ENCODE measurements around the gene PTPRN2. TPM values are rescaled to one million over a fixed set of nuclear protein-coding genes. Genes with fewer than 3 reads are reported as not detected.

The PTPRN2 gene
- total and polyA plus RNA-seq, 4 experiments from 2014 or later = 1.7 to 2.6 (median 1.9) TPM

DNA sequence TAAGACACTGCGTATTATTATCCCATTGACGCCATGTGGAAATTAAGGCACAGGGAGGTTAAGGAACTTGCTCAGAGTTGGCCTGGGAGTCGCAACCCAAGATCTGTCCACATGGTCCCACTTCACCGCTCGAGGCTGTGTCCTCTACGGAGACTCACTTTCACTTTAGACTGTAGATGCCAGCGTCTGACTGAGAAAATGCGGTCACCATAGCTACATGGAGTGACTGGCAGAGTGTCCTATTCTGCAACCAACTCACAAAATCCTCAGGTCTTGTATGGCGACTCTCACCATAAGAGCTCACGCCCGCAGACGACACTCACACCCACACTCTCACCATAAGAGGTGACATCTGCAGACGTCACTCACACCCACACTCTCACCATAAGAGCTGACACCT lies 257.9 kb downstream of the PTPRN2 start:
- no peaks in the 10 kb centered on the region for H3K36me3 ChIP-seq (ENCODE audit: insufficient read depth, low read length)
- H3K36me3 Mint-ChIP-seq = no peaks in the 10 kb centered on the region
- no peak for DNase-seq
- H3K9me3 Mint-ChIP-seq = peaks cover 7 to 14% (median 10%) of the 10 kb centered on the region in 8 donors
- H3K27me3 Mint-ChIP-seq = no peaks in the 10 kb centered on the region
- ChIA-PET CTCF (ENCODE audit: partially characterized antibody) (no interaction called here), POLR2A (ENCODE audit: partially characterized antibody) (no interaction called here)
- no peak overlapping the region for H3K27ac ChIP-seq (ENCODE audit: low read depth, low read length)
- H3K27ac Mint-ChIP-seq = no peak overlapping the region
- H3K9me3 ChIP-seq (ENCODE audit: control insufficient read depth in 1 of 2, low read length in 2 of 2) = no peaks in the 10 kb centered on the region
- H3K4me1 Mint-ChIP-seq = peaks cover 0 to 3% (median 0%) of the 10 kb centered on the region in 4 donors
- H3K4me3 Mint-ChIP-seq = no peak overlapping the region
- H3K4me1 ChIP-seq (ENCODE audit: insufficient read depth, low read length) = no peaks in the 10 kb centered on the region
- intact Hi-C loops (cut with micrococcal nuclease) = no loop called here
- no peaks in the 10 kb centered on the region for H3K27me3 ChIP-seq (ENCODE audit: insufficient read depth, low read length)
- no peak overlapping the region for H3K4me3 ChIP-seq (ENCODE audit: low read length in 2 of 2)

DNA sequence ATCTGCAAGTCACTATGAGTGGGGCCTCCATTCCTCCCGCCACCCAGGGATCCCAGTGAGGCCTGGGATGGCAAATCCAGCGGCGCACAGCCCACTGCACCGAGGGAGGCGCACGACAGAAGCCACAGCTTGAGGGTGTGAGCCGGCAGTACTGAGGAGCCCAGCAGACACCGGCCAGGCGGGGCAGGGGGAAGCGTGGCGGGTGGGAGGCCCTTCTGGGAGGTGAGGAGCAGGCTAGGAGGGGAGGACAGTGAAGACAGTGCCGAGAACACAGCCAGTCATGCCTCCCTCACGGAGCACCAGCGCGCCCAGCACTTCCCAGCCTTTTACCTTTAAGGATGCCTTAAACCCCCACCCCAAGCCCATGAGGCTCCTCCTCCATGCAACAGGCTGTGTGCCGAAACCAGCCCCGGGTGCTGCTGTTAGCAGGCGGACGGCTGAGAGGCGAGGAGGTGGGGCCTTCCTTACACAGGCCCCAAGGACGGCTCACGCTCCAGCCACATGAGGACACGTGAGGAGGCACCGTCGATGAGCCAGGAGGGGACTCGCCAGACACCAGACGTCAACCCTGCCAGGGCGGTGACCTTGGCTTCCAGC lies 258.5 kb downstream of the PTPRN2 start:
- Histone ChIP-seq H3K4me1 (ENCODE audit: insufficient read depth, low read length) (no peaks in the 10 kb centered on the region), H3K4me3 (ENCODE audit: low read length in 2 of 2) (no peak overlapping the region), H3K9me3 (ENCODE audit: control insufficient read depth in 1 of 2, low read length in 2 of 2) (no peaks in the 10 kb centered on the region), H3K27me3 (ENCODE audit: insufficient read depth, low read length) (no peaks in the 10 kb centered on the region), H3K36me3 (ENCODE audit: insufficient read depth, low read length) (no peaks in the 10 kb centered on the region), H3K27ac (ENCODE audit: low read depth, low read length) (no peak overlapping the region)
- Mint-ChIP-seq H3K9me3 (peaks cover 7 to 14% (median 10%) of the 10 kb centered on the region in 8 donors), H3K27me3 (no peaks in the 10 kb centered on the region), H3K4me3 (no peak overlapping the region), H3K36me3 (no peaks in the 10 kb centered on the region), H3K27ac (no peak overlapping the region), H3K4me1 (peaks cover 0 to 3% (median 0%) of the 10 kb centered on the region in 4 donors)
- ChIA-PET POLR2A (ENCODE audit: partially characterized antibody) (no interaction called here), CTCF (ENCODE audit: partially characterized antibody) (no interaction called here)
- intact Hi-C loops (cut with micrococcal nuclease) = no loop called here
- no peak for DNase-seq

DNA sequence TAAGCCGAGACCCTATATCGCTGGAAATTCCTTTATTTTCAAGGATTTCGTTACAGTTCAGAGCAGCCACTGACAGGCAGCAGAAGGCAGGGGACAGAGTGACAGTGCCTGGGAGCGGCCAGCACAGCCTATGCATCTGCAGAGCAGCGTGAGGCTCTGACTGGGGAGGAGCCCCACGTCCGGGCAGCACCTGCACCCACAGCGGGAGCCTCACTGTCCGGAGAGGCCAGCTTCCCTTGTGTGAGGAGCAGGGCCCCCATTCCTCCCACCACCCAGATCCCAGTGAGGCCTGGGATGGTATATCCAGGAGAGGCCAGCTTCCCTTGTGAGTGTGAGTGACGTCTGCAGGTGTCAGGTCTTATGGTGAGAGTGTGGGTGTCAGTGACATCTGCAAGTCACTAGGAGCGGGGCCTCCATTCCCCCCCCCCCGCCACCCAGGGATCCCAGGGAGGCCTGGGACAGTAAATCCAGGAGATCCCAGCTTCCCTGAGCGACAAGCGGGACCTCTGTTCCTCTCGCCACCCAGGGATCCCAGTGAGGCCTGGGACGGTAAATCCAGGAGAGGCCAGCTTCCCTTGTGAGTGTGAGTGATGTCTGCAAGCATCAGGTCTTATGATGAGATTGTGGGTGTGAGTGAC lies 259.1 kb downstream of the PTPRN2 start:
- H3K4me3 Mint-ChIP-seq = no peak overlapping the region
- intact Hi-C loops (cut with micrococcal nuclease) = no loop called here
- peaks cover 0 to 4% of the 10 kb centered on the region in 2 donors for H3K27me3 Mint-ChIP-seq
- Histone ChIP-seq H3K27ac (ENCODE audit: low read depth, low read length) (no peak overlapping the region), H3K4me1 (ENCODE audit: insufficient read depth, low read length) (no peaks in the 10 kb centered on the region), H3K9me3 (ENCODE audit: control insufficient read depth in 1 of 2, low read length in 2 of 2) (no peaks in the 10 kb centered on the region), H3K27me3 (ENCODE audit: insufficient read depth, low read length) (no peaks in the 10 kb centered on the region), H3K36me3 (ENCODE audit: insufficient read depth, low read length) (no peaks in the 10 kb centered on the region), H3K4me3 (ENCODE audit: low read length in 2 of 2) (no peak overlapping the region)
- peaks cover 0 to 2% (median 0%) of the 10 kb centered on the region in 4 donors for H3K4me1 Mint-ChIP-seq
- no peak overlapping the region for H3K27ac Mint-ChIP-seq
- ChIA-PET CTCF (ENCODE audit: partially characterized antibody) (no interaction called here), POLR2A (ENCODE audit: partially characterized antibody) (no interaction called here)
- no peak for DNase-seq
- peaks cover 6 to 17% (median 10%) of the 10 kb centered on the region in 8 donors for H3K9me3 Mint-ChIP-seq
- no peaks in the 10 kb centered on the region for H3K36me3 Mint-ChIP-seq

DNA sequence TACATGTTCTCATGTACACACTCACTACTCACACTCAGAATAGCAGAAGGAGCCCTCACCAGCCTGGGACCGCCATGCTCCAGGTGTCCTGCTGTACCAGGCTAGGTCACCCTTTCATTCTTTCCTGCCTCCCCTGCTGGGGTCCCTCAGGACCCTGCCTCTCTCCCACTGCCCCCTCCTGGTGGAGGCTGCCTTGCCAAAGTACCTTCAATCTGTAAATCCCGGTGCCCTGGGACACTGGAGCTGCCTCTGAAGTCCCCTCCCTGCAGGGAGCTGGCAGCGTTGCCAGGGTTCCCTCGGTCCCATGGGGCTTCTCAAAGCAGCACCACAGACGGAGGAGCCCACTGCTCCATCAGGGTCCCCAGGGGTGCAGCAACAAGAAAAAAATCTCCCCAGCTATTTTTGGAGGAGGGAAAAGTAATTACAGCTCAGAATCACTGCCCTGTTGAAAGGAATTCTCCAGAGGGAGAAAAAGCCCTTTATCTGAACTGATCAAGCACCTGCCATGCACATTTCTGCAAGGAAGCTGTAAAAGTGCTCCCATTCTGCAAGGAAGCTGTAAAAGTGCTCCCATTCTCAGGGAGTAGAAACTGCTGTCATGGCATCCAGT lies 259.9 kb downstream of the PTPRN2 start:
- no peak overlapping the region for H3K4me3 ChIP-seq (ENCODE audit: low read length in 2 of 2)
- no peak overlapping the region for H3K27ac Mint-ChIP-seq

DNA sequence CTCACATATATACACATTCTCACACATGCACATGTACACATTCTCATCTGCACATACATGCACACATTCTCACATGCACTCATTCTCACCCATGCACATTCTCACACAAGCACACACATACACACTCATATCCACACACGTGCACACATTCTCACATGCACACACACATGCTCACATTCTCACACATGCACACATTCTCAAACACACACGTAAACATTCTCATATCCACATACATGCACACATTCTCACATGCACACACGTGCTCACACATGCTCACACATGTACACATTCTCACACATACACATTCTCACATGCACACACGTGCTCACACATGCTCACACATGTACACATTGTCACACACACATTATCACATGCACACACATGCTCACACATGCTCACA lies 260.6 kb downstream of the PTPRN2 start:
- Histone ChIP-seq H3K36me3 (ENCODE audit: insufficient read depth, low read length) (no peaks in the 10 kb centered on the region), H3K27ac (ENCODE audit: low read depth, low read length) (no peak overlapping the region), H3K27me3 (ENCODE audit: insufficient read depth, low read length) (no peaks in the 10 kb centered on the region), H3K4me3 (ENCODE audit: low read length in 2 of 2) (no peak overlapping the region), H3K9me3 (ENCODE audit: control insufficient read depth in 1 of 2, low read length in 2 of 2) (no peaks in the 10 kb centered on the region), H3K4me1 (ENCODE audit: insufficient read depth, low read length) (no peaks in the 10 kb centered on the region)
- no peaks in the 10 kb centered on the region for H3K36me3 Mint-ChIP-seq
- POLR2A ChIA-PET (ENCODE audit: partially characterized antibody) = no interaction called here
- H3K4me1 Mint-ChIP-seq = no peaks in the 10 kb centered on the region
- no peak overlapping the region for H3K27ac Mint-ChIP-seq
- CTCF ChIA-PET (ENCODE audit: partially characterized antibody) = no interaction called here
- H3K27me3 Mint-ChIP-seq = peaks cover 0 to 4% of the 10 kb centered on the region in 2 donors
- intact Hi-C loops (cut with micrococcal nuclease) = no loop called here
- H3K9me3 Mint-ChIP-seq = peaks cover 4 to 14% (median 10%) of the 10 kb centered on the region in 8 donors
- DNase-seq = no peak
- H3K4me3 Mint-ChIP-seq = no peak overlapping the region

More for the DNA sequence above, 259.9 kb downstream of the PTPRN2 start:
- H3K4me3 Mint-ChIP-seq = no peak overlapping the region
- no peaks in the 10 kb centered on the region for H3K4me1 ChIP-seq (ENCODE audit: insufficient read depth, low read length)
- H3K27me3 Mint-ChIP-seq = peaks cover 0 to 4% of the 10 kb centered on the region in 2 donors
- H3K27me3 ChIP-seq (ENCODE audit: insufficient read depth, low read length) = no peaks in the 10 kb centered on the region
- intact Hi-C loops (cut with micrococcal nuclease) = no loop called here
- H3K27ac ChIP-seq (ENCODE audit: low read depth, low read length) = no peak overlapping the region
- H3K9me3 ChIP-seq (ENCODE audit: control insufficient read depth in 1 of 2, low read length in 2 of 2) = no peaks in the 10 kb centered on the region
- peaks cover 4 to 14% (median 10%) of the 10 kb centered on the region in 8 donors for H3K9me3 Mint-ChIP-seq
- CTCF ChIA-PET (ENCODE audit: partially characterized antibody) = no interaction called here
- DNase-seq = no peak
- POLR2A ChIA-PET (ENCODE audit: partially characterized antibody) = no interaction called here
- H3K4me1 Mint-ChIP-seq = no peaks in the 10 kb centered on the region
- no peaks in the 10 kb centered on the region for H3K36me3 ChIP-seq (ENCODE audit: insufficient read depth, low read length)
- no peaks in the 10 kb centered on the region for H3K36me3 Mint-ChIP-seq

DNA sequence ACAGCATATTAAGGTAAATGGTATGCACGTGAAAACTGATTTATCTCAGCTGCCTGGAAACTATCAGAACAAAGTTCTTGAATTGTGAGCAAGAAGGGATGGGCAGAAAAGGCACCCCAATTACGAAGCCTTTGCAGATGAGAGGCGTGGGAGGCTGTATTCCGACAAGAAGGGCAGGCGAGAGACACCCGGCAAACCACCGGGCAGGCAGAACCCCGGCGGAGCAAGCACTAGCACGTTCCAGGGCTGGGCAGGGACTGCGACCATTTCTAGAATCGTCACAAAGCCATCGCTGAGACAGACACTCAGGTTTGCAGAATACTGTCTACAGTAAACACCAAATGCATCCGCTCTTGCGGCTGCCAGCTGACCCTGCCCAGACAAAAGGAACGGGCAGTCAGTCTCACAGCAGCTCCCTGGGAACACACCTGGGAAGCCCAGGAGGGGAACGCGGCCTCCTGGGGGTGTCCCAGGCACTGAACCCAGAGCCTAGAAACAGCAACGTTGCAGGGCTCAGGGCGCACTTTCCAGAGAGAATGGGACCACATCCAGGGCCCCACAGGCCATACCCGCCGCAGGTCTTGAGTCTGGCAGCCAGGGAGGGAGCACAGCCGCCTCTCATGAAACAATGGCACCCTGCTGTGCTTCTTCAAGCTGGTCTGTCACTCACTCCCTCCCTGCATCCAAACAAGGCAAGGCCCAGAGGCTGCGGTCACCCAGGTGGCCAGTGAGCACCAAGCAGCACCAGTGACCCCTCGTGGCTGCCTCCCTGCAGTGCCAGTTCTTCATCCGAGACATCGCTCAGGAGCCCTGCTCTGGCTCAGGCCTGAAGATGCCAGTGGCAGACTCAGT lies 261.9 kb downstream of the PTPRN2 start:
- ChIA-PET POLR2A (ENCODE audit: partially characterized antibody) (no interaction called here), CTCF (ENCODE audit: partially characterized antibody) (no interaction called here)
- Mint-ChIP-seq H3K36me3 (no peaks in the 10 kb centered on the region), H3K27ac (no peak overlapping the region), H3K9me3 (peaks cover 4 to 14% (median 10%) of the 10 kb centered on the region in 8 donors), H3K4me1 (no peaks in the 10 kb centered on the region), H3K27me3 (peaks cover 0 to 4% of the 10 kb centered on the region in 2 donors), H3K4me3 (no peak overlapping the region)
- H3K27ac ChIP-seq (ENCODE audit: low read depth, low read length) = no peak overlapping the region
- intact Hi-C loops (cut with micrococcal nuclease) = no loop called here
- no peaks in the 10 kb centered on the region for H3K27me3 ChIP-seq (ENCODE audit: insufficient read depth, low read length)
- no peaks in the 10 kb centered on the region for H3K9me3 ChIP-seq (ENCODE audit: control insufficient read depth in 1 of 2, low read length in 2 of 2)
- no peak overlapping the region for H3K4me3 ChIP-seq (ENCODE audit: low read length in 2 of 2)
- no peaks in the 10 kb centered on the region for H3K4me1 ChIP-seq (ENCODE audit: insufficient read depth, low read length)
- no peak for DNase-seq
- no peaks in the 10 kb centered on the region for H3K36me3 ChIP-seq (ENCODE audit: insufficient read depth, low read length)

Measured in CD4-positive, alpha-beta memory T cell (primary cell).